ENCODE results near the gene FOXP1.

DNA sequence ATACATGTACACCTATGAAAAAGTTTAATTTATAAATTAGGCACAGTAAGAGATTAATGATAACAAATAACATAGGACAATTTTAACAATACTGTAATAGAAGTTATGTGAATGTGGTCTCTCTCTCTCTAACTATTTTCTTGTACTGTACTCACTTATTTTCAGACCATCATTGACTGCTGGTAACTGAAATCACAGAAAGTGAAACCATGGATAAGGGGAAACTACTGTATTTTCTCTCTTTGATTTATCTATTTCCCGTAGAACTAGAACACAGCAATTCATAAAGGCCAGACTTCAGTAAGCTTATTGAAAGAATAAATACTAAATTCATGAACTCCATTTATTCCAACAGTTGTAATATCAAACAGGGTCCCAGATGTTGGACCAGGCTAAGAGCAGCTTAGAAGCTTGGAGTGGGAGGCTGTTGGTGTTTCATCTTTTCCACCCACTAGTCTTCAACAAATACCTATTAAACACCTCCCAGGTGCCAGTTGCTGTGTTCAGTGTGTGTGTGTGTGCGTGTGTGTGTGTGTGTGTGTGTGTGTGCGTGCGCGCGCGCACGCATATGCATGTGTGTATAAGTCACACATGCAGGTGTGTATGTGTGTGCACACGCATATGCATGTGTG, 235.4 kb downstream of the FOXP1 start:
- TF ChIP-seq CTCF (IDR thresholded peaks at IDR 0.05): no peak
- no peak for TF ChIP-seq POLR2AphosphoS5 (IDR thresholded peaks at IDR 0.05; ENCODE audit: insufficient read depth in 1 of 2, low read depth in 1 of 2)
